Stimulated activated CD4-positive, alpha-beta T cell treated with anti-CD3 and anti-CD28 coated beads, Interleukin-15, amount 100 ng/mL, for 1 hour (primary cell): ENCODE measurements around the gene TMEM207.

Source experiments
- DNase-seq, 2 donors: peaks; one replicate each; pipeline ENCODE4 v3.0.0-alpha.2; 2020; ENCODE audit warnings: low read depth in 1 of 2, low spot score in 1 of 2

The TMEM207 gene

GRCh38 chr3:190444576-190445145 is 5.0 kb downstream of the TMEM207 start:
- DNase-seq = no peak

- DNase-seq = no peak
These were observed 5.7 kb downstream of the TMEM207 start for GRCh38 chr3:190444006-190444405.

GRCh38 chr3:190443257-190443656 is 6.4 kb downstream of the TMEM207 start:
- no peak for DNase-seq

DNA sequence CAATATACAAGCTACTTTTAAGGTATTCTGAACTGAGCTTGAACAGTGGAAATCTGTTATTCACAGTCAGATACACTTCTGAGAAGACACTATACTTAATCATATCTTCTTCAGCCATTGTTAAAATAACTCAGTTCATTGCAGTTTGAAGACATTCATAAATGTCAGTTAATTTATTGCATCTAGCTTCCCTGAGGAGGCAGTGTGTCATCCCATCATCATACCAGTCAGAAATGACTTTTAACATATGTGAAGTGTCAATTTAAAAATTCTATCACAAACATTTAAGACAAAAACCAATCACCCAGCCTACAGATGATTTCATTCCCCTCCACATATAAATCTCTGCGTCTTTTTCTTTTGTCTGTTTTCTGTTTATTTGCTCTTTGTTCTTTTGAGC is 7.5 kb downstream of the TMEM207 start:
- DNase-seq = no peak

GRCh38 chr3:190436331-190436730 is 13.4 kb downstream of the TMEM207 start:
- DNase-seq = no peak

DNA sequence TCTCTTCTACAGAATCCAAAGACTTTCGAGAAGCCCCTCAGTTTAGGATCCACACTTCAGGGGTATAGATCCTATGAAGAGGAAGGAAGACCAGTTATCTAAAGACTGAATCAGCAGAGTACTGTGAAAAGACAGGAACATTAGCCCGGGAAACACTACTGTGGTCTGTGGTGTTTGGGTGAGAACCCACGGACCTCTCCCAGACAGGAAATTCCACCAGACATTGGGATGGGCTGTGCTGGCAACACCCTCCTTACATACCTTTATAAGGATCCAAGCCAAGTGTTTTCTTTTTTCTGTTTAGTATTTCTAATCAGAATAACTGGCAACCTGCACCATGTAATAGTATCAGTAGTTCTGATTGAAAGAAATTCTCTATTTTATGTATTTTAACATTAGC is 14.1 kb downstream of the TMEM207 start:
- no peak for DNase-seq

DNA sequence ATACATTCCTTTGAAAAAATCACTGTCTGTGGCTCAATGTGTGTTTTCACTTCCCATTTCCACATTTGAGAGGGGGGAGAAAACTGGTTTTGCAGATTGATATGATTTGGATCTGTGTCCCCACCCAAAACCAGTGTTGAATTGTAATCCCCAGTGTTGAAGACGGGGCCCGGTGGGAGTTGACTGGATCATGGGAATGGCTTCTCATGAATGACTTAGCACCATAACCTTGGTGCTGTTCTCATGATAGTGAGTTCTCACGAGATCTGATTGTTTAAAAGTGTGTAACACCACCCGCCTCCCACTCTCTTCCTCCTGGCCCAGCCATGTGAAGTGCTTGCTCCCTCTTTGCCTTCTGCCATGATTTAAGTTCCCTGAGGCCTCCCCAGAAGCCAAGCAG is 16.1 kb downstream of the TMEM207 start:
- DNase-seq = no peak

- no peak for DNase-seq
These were observed 17.5 kb downstream of the TMEM207 start for GRCh38 chr3:190432216-190432615.

GRCh38 chr3:190430906-190431305 is 18.8 kb downstream of the TMEM207 start:
- DNase-seq = no peak

DNA sequence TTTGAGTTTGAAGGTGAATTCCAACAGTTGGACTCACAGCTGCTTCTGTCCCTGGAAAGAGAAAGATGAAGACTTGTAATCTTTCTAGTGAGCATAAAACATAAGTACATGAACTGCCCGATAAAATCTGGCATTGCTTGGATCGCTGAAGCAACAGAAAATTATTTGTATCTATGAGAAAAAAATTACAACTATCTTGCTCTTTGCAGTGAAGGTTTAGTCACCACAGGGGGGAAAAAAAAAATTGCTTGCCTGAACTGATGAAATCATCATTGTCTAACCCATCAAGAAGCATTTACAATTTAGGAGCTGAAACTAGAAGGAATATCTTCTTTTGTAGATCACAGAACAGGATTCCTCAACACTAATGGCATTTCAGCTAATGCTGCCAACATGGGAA is 20.0 kb downstream of the TMEM207 start:
- no peak for DNase-seq

DNA sequence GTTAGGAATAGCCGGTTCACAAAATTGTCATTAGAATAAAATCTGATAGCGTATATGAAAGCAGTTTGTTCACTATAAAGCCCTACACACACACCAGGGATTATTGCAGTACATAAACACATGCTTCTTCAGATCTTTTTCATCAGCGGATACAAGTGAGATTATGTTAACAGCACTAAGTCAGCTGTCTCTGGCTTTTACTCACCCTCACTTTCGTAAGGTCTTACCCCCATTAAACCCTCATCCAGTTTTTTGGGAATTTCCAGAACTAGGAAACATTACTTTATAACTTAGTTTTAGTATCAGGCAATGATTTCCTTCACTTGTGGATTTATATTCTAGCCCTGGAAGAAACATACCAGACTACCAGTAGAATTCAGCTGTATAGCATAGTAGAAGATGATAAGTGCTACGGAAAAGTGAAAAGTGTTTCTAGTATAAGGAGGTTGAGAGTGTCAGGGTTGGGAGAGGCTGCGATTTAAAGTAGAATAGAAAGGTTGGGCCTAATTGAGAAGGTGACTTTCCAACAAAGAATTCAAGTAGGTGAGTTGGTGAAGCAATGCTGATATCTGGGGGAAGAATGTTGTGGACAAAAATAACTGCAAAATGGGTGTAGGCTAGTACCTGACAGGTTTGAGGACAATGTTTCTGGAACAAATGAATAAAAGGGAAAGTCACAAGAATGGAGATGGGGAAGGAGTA is 22.7 kb downstream of the TMEM207 start:
- no peak for DNase-seq

- DNase-seq = no peak
These were observed 23.9 kb downstream of the TMEM207 start for GRCh38 chr3:190425833-190426232.

DNA sequence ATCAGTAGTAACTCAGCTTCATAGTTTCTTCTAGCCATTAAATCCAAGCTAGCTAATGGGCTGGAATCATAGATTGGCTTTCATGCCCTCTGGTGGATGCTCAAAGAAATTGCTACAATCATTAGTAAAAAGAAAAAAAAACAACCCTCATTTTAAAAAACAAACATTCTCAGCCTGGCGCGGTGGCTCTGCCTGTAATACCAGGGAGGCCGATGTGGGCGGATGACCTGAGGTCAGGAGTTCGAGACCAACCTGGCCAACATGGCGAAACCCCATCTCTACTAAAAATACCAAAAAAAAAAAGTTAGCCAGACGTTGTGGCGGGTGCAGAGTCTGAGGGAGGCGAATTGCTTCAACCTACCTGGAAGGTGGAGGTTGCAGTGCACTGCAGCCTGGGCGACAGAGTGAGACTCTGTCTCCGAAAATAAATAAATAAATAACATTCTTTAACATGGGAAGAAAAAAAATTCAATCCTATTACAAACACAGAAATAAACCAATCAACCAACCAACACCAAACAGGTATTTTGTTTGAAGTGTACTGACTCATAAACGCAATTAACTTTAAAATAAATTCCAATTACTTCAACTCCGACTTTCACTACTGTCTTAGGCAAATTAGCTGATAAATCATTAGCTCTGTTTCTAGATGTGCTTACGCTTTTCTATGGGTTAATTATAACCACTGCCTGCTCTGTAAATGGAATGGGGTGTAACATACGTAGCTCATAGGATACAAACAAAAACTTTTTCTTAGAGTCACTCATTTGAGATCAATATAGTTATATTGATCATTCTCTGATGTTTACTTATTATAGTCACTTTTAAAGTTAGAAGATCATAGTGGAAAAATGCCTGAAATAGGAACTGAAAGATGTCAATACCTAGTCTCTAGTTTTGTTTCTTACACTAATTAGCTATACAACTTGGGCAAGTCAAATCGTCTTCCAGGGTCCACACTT is 24.9 kb downstream of the TMEM207 start:
- DNase-seq = peak in 1 of 2 donors; percentile 2

GRCh38 chr3:190424108-190424477 is 25.6 kb downstream of the TMEM207 start:
- DNase-seq = no peak

- DNase-seq = no peak
These were observed 35.4 kb downstream of the TMEM207 start for GRCh38 chr3:190414297-190414696.

DNA sequence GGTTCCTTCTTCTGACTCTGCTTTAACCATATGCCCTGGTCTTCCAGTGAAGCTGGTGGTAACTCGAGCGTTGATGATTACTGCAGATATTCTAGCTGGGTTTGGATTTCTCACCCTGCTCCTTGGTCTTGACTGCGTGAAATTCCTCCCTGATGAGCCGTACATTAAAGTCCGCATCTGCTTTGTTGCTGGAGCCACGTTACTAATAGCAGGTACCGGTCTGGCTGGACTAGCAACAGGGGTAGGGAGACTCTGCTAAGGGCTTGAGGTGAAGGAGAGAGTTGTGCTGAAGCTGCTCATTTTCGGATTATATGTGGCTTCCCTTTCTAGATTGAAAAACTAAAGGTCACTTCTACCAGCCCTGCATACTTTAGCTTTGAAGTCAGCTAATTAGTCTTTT is 45.0 kb downstream of the TMEM207 start:
- DNase-seq = no peak

DNA sequence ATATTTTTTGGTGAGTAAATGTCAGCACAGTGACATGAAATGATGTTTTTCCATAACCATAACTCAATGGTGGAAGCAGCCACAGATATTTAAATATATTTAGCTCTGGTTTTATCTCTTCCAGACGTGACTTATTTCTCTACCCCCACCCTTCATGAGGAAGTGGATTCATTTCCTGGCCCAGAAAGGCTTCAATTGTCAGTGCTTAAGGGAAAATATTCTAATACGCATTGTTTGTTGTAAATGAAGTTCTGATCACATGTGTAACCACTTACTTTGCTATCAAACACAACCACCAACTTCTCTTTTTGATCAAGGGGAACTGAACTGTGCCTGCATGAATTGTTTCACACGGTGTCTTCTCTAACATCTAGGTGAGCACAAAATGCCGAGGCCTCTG is 47.7 kb downstream of the TMEM207 start:
- DNase-seq = no peak

DNA sequence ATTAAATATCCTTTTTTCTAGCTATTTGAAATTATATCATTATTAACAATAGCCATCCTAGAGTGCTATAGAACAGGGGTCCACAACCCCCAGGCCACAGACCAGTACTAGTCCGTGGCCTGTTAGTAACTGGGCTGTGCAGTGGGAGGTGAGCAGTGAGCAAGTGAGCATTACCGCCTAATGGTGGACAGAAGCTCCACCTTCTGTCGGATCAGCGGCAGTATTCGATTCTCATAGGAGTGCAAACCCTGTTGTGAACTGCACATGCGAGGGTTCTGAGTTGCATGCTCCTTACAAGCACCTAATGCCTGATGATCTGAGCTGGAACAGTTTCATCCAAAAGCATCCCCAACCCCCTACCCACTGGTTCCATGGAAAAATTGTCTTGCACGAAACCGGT is 50.0 kb downstream of the TMEM207 start:
- DNase-seq = no peak

- DNase-seq = no peak
These were observed 51.8 kb downstream of the TMEM207 start for GRCh38 chr3:190397889-190398288.

GRCh38 chr3:190396001-190396400 is 53.7 kb downstream of the TMEM207 start:
- no peak for DNase-seq

DNA sequence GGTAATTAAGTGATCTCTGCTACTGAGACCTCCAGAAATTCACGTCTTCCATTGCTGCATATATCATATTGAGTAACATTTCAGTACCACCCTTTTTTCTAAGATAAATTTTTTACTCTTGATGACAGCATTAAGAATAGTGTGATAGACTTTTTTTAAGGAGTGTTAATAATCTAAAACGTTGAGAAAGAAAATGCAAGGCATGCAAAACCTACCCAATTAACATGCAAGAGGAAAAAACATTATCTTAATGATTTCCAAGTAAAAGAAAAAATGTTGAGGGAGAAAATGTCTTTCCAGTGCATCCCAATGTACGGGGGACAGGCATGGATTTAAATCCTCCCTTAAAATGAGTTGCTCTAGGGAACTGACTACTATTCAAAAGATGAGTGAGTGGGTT is 61.0 kb downstream of the TMEM207 start:
- no peak for DNase-seq

DNA sequence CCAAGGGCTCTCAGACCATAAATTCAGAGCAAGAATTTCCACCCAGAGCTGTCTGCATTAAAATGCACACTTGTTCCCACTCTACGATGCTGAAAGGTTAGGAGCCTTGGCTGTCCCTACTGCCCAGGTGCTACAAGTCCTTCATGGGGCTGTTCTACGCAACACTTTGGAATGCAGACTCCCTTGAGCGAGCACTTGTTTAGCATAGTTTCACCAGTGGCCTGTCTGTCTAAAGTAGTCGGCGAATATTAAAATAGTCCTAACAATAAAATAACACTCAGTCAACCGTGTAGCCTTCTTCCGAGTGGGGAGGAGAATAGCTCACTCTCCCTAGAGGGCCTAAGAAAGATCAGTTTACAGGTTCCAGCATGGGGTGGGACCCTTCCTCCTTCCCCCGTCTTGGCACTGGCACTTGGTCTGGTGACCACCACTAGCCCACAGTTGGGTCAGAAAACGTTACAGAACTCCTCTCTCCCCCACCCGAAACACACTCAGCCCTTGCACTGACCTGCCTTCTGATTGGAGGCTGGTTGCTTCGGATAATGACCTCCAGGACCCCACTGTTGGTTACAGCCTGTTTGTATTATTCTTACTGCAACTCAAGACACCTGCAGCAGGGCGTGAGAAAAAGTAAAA is 62.0 kb downstream of the TMEM207 start, which contains the start of gene CLDN16:
CLDN16 (plus strand) TSS at position 586 of the 636 bp plus-strand sequence. CDS start 167 bp downstream, outside the sequence.
- no peak for DNase-seq
